GM20431 (cell line): Measurements from ENCODE around the gene SYT13.
"Not testable (repeated sequence)": the region's sequence is repeated elsewhere in the genome, so short reads cannot be mapped to it uniquely, and the experiment has no call there.

ENCODE experiments used
- in situ Hi-C: fragments of 300-500 bp; cut with MseI, MboI; formaldehyde crosslinking; loops from one replicate; pipeline ENCODE4 v1.15.0; 2020; ENCODE audit warnings: low sequenced_read_pairs; ENCODE audit not compliant: unreplicated experiment

The SYT13 gene

GRCh38 chr11:45314900-45315299 lies 28.8 kb upstream of the SYT13 start:
- in situ Hi-C loops = loop anchor here (25.0 kb wide), 1 partner anchor 378 kb away; no protein-coding TSS in a partner anchor

- in situ Hi-C loops = loop anchor here (25.0 kb wide), 1 partner anchor 376 kb away; no protein-coding TSS in a partner anchor
Measured at GRCh38 chr11:45313171-45313865, 27.2 kb upstream of the SYT13 start.

GRCh38 chr11:45305874-45306623 lies 19.9 kb upstream of the SYT13 start:
- in situ Hi-C loops = loop anchor here (25.0 kb wide), 1 partner anchor 369 kb away; no protein-coding TSS in a partner anchor

GRCh38 chr11:45304992-45305335 lies 18.8 kb upstream of the SYT13 start:
- in situ Hi-C loops = loop anchor here (25.0 kb wide), 1 partner anchor 368 kb away; no protein-coding TSS in a partner anchor

- in situ Hi-C loops = loop anchor here (25.0 kb wide), 1 partner anchor 367 kb away; no protein-coding TSS in a partner anchor
Measured at GRCh38 chr11:45304111-45304991, 18.2 kb upstream of the SYT13 start.

- in situ Hi-C loops = loop anchor here (25.0 kb wide), 1 partner anchor 366 kb away; no protein-coding TSS in a partner anchor
Measured at GRCh38 chr11:45303316-45303715, 17.2 kb upstream of the SYT13 start.

- in situ Hi-C loops = loop anchor here (25.0 kb wide), 1 partner anchor 364 kb away; no protein-coding TSS in a partner anchor
Measured at GRCh38 chr11:45301537-45302246, 15.6 kb upstream of the SYT13 start.

- in situ Hi-C loops = loop anchor here (25.0 kb wide), 1 partner anchor 363 kb away; no protein-coding TSS in a partner anchor
Measured at GRCh38 chr11:45300715-45301114, 14.6 kb upstream of the SYT13 start.

GRCh38 chr11:45298718-45299117 lies 12.6 kb upstream of the SYT13 start:
- in situ Hi-C loops = no loop called here

GRCh38 chr11:45296075-45296474 lies 9.9 kb upstream of the SYT13 start:
- in situ Hi-C loops = no loop called here

- in situ Hi-C loops = no loop called here
Measured at GRCh38 chr11:45294499-45294898, 8.4 kb upstream of the SYT13 start.

GRCh38 chr11:45293566-45294192 lies 7.5 kb upstream of the SYT13 start:
- in situ Hi-C loops = not testable (repeated sequence)

- in situ Hi-C loops = no loop called here
Measured at GRCh38 chr11:45290586-45290985, 4.4 kb upstream of the SYT13 start.

GRCh38 chr11:45289369-45289768 lies 3.2 kb upstream of the SYT13 start:
- in situ Hi-C loops = no loop called here

- in situ Hi-C loops = no loop called here
Measured at GRCh38 chr11:45288339-45288738, 2.2 kb upstream of the SYT13 start.

- in situ Hi-C loops = no loop called here
Measured at GRCh38 chr11:45287316-45287903, 1.3 kb upstream of the SYT13 start.

GRCh38 chr11:45285250-45285828 lies 802 bp downstream of the SYT13 start:
- in situ Hi-C loops = no loop called here

GRCh38 chr11:45282081-45282480 lies 4.1 kb downstream of the SYT13 start:
- in situ Hi-C loops = no loop called here
